IPS-NIHi11 (cell line): Measurements from ENCODE around the gene EXOC7.

ENCODE experiments used
- DNase-seq: peaks from one replicate; pipeline ENCODE4 v3.0.0; 2012; ENCODE audit warnings: mixed read lengths, low spot score

EXOC7 gene

DNA sequence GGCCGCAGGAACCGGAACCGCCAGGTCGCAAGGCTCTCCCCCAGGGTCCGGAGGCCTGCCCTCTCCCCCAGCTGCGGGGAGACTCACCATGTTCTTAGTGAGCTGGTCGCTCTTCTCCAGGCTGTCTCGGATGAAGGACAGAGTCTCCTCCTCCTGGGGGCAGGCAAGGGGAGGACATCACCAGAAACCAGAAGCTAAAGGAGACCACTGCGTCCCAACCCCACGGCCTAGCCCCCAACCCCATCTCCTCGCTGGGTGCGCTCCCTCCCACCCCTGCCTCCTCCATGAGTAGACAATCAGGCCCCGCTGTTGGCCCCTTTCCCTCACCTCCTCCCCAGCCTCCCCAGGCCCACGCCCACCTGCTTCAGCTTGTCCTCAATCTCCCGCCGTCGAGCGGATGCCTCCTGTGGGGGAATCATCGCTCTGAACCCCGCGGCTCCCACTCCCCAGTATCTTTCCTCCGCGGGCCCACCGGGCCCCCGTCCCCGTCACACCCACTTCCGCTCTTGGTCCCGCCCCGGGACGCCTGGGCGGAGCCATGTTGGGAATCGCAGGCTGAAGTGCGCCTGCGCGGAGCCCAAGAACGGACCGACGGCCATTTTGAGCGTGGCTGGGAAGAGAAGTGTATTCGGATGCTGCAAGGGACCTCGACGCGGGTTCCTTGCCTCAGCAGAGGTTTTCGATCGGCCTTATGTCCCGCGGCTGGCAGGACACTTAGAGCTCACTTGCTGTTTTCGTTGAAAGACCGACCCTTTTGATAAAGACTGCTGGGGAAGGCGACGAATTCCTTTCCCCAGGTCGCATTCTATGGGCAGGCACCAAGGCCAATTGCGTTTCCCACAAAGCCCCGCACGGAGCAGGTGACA lies at the start of gene EXOC7:
Gene EXOC7 (minus strand): TSS at position 514 of the 866 bp plus-strand sequence. CDS start 95 bp downstream, at position 419.
- peak; percentile 97 for DNase-seq

- no peak for DNase-seq
Measured at GRCh38 chr17:76153202-76153601, 49.6 kb upstream of the EXOC7 start.

- DNase-seq, result no peak
Measured at GRCh38 chr17:76152591-76152990, 49.0 kb upstream of the EXOC7 start.

GRCh38 chr17:76151896-76152454 lies 48.4 kb upstream of the EXOC7 start:
- no peak for DNase-seq

GRCh38 chr17:76150712-76151622 lies 47.4 kb upstream of the EXOC7 start:
- no peak for DNase-seq

GRCh38 chr17:76149214-76149613 lies 45.6 kb upstream of the EXOC7 start:
- DNase-seq, result no peak

DNA sequence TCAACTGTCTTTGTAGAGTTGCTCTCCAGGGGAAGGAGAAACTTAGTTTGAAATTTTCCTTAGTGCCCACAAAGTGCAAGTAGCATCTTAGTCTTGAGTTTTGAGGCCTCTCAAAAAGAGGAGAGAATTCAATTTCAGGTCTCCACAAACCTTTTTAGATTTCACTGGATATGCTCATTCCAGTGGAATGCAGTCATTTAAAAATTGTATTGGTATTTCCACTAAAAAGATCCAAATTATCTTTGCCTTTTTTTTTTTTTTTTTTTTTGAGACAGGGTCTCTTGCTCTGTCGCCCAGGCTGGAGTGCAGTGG lies 44.4 kb upstream of the EXOC7 start:
- no peak for DNase-seq

DNA sequence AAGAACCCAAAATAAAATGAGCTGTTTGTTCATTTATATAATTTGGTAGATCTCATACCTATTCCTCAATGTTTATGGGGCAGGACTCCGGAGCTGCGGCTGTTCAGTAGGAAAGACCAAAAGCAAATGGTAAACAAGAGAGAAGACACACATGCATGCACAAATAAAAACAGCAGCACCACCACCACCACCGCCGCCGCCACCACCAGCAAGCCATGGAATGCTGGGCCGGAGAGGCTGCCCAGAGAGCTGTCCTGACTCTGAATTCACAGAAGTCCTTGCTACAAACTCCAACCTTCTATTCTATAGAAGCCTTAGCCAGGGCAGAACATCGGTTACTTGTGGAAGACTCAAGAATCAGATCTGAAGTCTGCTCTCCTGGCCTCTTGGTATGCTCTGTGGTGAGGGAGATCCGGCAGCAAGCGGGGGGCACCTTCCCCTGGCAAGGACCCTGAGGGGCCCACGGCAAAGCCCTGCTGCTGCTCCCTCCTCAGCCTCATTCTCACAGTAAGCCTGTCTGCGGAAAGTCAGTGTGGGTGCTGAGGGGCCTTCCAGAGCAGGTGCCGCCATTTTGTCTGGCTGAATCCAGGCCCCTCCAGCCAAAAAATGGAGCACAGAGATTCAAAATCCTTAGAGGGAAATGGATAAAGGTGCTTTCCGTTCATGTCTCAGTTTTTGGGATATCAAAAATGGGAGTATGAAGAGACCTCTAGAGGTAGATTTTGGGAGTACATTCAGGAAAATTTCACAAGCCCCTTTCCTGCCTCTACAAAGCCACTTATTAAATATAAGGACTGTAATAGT lies 43.8 kb upstream of the EXOC7 start:
- no peak for DNase-seq

DNA sequence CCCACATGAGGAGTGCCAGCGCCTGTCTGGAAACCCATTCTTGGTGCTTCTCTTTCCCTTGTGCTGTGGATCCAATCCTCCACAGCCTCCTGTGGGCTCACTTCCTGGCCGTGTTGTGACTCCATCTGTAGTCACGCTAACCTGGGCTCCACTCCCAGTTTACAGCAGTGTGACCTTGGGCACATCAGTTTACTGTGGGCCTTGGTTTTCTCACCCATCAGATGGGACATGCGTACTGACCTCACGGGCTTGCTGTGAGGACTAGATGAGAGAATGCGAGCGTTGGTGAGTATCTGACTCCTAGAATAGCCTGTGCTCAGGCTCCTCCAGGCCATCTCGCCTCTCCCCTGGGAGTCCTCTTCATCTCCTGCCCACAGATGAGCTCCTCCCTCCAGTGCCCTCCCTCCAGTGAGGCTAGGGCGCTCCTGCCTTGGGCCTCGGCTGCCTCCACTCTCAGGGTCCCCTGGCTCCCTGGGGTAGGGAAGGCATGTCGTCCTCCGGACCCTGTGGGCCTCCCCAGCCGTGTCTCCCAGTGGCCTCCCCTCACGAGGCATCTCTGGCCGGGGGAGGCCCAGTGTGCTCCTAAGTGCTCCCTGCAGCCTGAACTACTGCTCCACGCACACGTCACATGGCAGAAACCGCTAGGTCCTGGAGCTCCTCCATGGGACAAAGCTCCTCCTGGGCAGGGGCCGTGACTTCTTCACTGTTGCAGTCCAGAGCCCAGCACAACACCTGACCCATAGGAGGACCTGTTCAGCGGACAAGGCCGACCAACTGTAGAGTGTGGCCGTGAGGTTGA lies 42.7 kb upstream of the EXOC7 start:
- no peak for DNase-seq

DNA sequence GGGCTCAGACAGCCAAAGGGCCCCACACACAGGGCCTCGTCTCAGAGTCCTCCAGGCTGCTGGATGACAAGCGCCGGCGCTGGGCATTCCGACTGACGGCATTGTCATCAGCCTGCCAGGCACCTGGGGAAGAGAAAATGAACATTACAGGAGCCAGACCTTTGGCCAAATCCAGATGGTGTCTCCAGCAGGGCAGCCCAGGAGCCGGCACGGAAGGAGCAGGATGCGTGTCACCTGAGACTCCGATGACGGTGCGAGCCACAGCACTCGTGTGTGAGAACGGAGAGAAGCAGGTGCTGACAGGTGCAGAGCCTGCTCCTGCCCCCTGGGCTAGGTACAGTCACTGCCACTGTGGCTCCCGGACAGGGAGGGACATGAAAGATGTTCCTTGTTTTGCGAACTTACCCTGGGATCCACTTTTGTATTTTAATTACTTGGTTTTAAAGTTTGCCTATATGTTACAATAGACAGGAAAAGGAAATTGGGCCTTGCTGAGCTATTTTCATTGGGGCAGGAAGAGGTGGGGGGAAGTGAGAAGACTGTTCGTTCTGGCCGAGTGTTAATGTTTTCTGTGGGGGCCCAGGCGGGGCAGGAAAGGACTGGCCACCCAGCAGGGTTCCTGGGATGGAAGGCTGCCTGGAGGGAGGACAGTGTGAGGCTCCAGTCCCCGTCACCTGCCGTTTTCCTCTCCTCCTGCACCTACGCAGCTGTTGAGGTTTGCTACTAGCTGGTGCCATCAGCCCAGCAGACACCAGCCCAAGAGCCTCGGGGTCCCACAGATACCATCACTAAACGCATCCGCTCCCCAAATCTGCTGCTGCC lies 41.9 kb upstream of the EXOC7 start:
- DNase-seq, result no peak

- no peak for DNase-seq
Measured at GRCh38 chr17:76142585-76143041, 39.0 kb upstream of the EXOC7 start.

DNA sequence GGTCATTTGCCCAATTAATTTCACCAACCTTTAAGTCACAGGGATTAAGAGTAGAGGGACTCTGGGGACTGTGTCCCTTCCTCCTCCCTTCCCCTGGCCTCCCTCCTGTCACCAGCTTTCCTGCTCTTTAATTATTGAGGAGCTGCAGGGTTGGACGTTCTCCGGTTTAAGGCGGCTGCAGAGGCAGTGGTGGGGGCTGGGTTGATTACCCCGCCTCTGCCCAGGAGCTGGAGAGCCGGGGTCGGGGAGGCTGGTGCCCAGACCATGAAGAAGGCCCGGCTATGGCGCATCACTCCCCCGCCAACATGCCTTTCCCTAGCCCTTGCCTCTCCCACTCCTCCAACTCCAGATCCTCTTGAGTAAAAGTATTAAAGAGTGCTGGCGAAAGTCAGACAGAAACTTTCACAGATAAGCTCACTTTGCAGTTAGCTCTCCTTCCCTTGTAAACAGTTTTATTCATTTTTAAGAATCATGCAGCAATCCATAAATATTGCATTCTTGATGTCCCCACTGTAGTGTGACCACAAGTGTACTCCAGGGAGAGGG lies 38.5 kb upstream of the EXOC7 start:
- no peak for DNase-seq

DNA sequence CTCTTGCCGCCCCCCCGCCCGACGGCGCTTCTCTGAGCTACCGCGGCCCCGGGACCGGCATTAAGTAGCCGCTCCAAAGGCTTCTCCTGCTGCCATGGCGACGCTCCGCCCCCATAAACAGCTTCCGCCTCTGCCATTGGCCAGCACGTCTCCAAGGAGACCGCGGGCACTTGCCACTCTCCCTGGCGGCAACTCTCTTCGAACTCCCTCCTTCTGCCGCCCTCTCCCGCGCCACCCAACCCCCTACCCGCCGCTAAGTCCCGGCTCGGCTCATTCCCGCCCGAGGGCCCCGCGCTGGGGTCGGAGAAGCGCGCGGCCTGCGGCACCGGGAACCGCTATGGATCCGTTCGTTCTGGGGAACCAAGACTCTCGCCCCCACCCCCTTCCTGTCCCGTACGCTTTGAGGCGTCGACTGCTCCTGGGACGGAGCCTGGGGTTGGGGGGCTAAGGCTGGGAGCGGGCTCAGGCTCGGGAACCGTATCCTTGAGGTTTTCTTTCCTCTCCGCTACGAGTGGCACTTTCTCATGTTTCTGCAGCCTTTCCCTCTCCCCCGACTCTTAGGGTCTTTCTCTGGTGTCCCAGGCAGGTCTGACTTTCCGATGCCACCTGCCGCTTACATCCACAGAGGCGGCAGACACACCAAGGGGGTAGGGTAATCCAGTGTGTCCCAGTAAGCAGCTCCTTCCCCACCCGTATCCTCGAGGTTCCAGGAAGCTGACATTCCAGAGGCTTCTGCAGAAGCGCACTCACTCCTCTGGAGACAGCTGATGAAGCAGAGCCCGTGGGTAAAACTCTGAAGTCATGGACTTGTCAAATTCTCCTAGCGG lies 37.8 kb upstream of the EXOC7 start, which contains the start of gene FOXJ1:
Gene FOXJ1 (minus strand): TSS at position 34 of the 827 bp plus-strand sequence. CDS start 850 bp downstream, outside the sequence.
- DNase-seq, result peak; percentile 100

- DNase-seq, result no peak
Measured at GRCh38 chr17:76140661-76141211, 37.1 kb upstream of the EXOC7 start.

DNA sequence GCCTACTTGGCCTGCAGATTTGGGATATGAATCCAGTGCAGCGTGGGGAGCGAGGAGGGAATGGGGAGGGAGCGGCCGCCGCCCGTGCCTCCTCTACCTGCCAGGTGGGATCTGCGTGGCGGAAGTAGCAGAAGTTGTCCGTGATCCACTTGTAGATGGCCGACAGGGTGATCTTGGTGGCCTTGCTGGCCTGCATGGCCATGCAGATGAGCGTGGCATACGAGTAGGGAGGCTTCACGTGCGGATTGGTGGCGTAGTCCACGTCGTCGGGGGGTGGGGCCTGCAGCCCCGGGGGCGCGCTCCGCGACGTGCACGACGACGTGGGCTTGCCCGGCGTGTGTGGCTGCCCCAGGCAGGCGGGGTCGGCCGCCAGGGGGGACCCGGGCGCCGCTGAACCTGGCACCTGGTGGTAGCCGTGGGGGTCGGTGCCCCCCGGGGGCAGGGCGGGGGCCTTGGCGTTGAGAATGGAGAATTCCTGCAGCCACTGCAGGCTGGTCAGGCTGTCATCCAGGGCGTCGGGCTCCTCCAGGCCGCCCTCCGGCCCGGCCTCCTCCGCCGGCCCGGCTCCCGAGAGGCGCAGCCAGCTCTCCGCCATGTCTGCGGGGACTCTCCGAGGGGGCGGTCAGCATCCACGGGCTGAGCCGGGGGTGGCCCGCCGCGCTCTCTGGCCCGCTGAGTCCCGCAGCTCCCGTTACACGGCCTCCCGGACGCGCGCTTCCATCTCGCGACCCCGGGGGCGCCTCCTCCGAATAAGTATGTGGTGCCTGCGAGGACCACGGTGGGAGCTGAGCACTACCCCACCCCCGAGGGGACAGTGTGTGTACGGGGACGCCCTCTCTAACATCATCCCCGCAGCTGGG lies 36.4 kb upstream of the EXOC7 start:
- peak; percentile 63 for DNase-seq

- DNase-seq, result no peak
Measured at GRCh38 chr17:76138896-76139752, 35.5 kb upstream of the EXOC7 start.
